Liver (tissue), 9 donors: ENCODE results near the gene APBA1. TPM values are rescaled to one million over a fixed set of nuclear protein-coding genes. Genes with fewer than 3 reads are reported as not detected.

ENCODE experiments used
- DNase-seq: peaks from one replicate; pipeline ENCODE4 v3.0.0-alpha.2; 2017; ENCODE audit warnings: low spot score
- H3K27ac ChIP-seq, 2 donors: one replicate each; pipeline ENCODE4 v1.7.0; 2013; ENCODE audit warnings: inconsistent platforms in 2 of 2, low read length in 2 of 2, control low read depth in 1 of 2, low read depth in 1 of 2, mild to moderate bottlenecking in 1 of 2
- H3K27me3 ChIP-seq, 4 donors: one replicate each; pipeline versions ENCODE4 v1.6.1 to v1.7.0; 2013; ENCODE audit warnings: low read length in 3 of 4, inconsistent platforms in 1 of 4, mild to moderate bottlenecking in 1 of 4, moderate library complexity in 1 of 4; ENCODE audit not compliant: control insufficient read depth in 4 of 4, insufficient read depth in 4 of 4
- H3K36me3 ChIP-seq, 4 donors: one replicate each; pipeline versions ENCODE4 v1.6.1 to v1.7.0; 2013; ENCODE audit warnings: low read length in 3 of 4, mild to moderate bottlenecking in 3 of 4, low read depth in 1 of 4, moderate library complexity in 1 of 4; ENCODE audit not compliant: control insufficient read depth in 4 of 4, insufficient read depth in 3 of 4
- H3K4me1 ChIP-seq, 4 donors: one replicate each; pipeline versions ENCODE4 v1.6.1 to v1.7.0; 2013; ENCODE audit warnings: low read length in 3 of 4, mild to moderate bottlenecking in 3 of 4, moderate library complexity in 1 of 4; ENCODE audit not compliant: control insufficient read depth in 4 of 4, insufficient read depth in 4 of 4
- H3K4me3 ChIP-seq, 3 donors: one replicate each; pipeline versions ENCODE4 v1.6.1 to v1.7.0; 2013; ENCODE audit warnings: low read length in 3 of 3, control low read depth in 1 of 3, low read depth in 1 of 3, mild to moderate bottlenecking in 1 of 3
- H3K9ac ChIP-seq, 2 donors: one replicate each; pipeline ENCODE4 v1.7.0; 2013; ENCODE audit warnings: low read length in 2 of 2, mild to moderate bottlenecking in 2 of 2, moderate library complexity in 2 of 2, control low read depth in 1 of 2, low read depth in 1 of 2
- H3K9me3 ChIP-seq, 4 donors: one replicate each; pipeline versions ENCODE4 v1.6.1 to v1.7.0; 2013; ENCODE audit warnings: low read length in 3 of 4; ENCODE audit not compliant: control insufficient read depth in 4 of 4
- ATF3 ChIP-seq: IDR thresholded peaks from 2 replicates; pipeline ENCODE4 v1.6.1; 2016; ENCODE audit warnings: antibody characterized with exemption
- CTCF ChIP-seq: fragments of 150-350 bp; IDR thresholded peaks from 2 replicates; pipeline ENCODE4 v1.5.1; 2017; ENCODE audit warnings: improper control_type of control experiment, low read depth, low read length; ENCODE audit not compliant: missing input control
- FOXA1 ChIP-seq: IDR thresholded peaks from 2 replicates; pipeline ENCODE4 v1.6.1; 2016; ENCODE audit warnings: antibody characterized with exemption
- FOXA2 ChIP-seq: IDR thresholded peaks from 2 replicates; pipeline ENCODE4 v1.6.1; 2016; ENCODE audit warnings: antibody characterized with exemption
- GABPA ChIP-seq, 2 donors: IDR thresholded peaks in 1 of 2; conservative IDR thresholded peaks in 1 of 2; 2 replicates each; pipeline ENCODE4 v1.6.1; 2016; ENCODE audit warnings: antibody characterized with exemption in 2 of 2, mild to moderate bottlenecking in 1 of 2, moderate library complexity in 1 of 2
- HNF4A ChIP-seq, 2 donors: conservative IDR thresholded peaks; 2 replicates each; pipeline ENCODE4 v1.6.1; 2016; ENCODE audit warnings: antibody characterized with exemption in 2 of 2, mild to moderate bottlenecking in 2 of 2
- MAX ChIP-seq: IDR thresholded peaks from 2 replicates; pipeline ENCODE4 v1.6.1; 2016; ENCODE audit warnings: antibody characterized with exemption
- RAD21 ChIP-seq, 2 donors: IDR thresholded peaks; 2 replicates each; pipeline ENCODE4 v1.6.1; 2016; ENCODE audit warnings: antibody characterized with exemption in 2 of 2, mild to moderate bottlenecking in 2 of 2
- REST ChIP-seq: IDR thresholded peaks from 2 replicates; pipeline ENCODE4 v1.6.1; 2016; ENCODE audit warnings: antibody characterized with exemption, mild to moderate bottlenecking
- RXRA ChIP-seq, 2 donors: IDR thresholded peaks; 2 replicates each; pipeline ENCODE4 v1.6.1; 2017 to 2018; ENCODE audit warnings: antibody characterized with exemption in 2 of 2, mild to moderate bottlenecking in 1 of 2
- SP1 ChIP-seq: IDR thresholded peaks from 2 replicates; pipeline ENCODE4 v1.6.1; 2018; ENCODE audit warnings: antibody characterized with exemption, mild to moderate bottlenecking
- YY1 ChIP-seq: IDR thresholded peaks from 2 replicates; pipeline ENCODE4 v1.6.1; 2016; ENCODE audit warnings: antibody characterized with exemption, mild to moderate bottlenecking
- ZBTB33 ChIP-seq: IDR thresholded peaks from 2 replicates; pipeline ENCODE4 v1.6.1; 2016; ENCODE audit warnings: antibody characterized with exemption
- WGBS: extraction: QIAGEN DNeasy Blood & Tissue Kit; methylation state at CpG from one replicate; pipeline ENCODE4 v1.1.7; 2013; 5-methylcytosine and 5-hydroxymethylcytosine counted together
- polyA plus RNA-seq, 2 donors: library from polyadenylated mRNA; stranded (reverse) in 1 of 2; unstranded in 1 of 2; fragments of 200-250 nt in 1 of 2; fragments of >200 nt in 1 of 2; fragmentation: Nextera tagmentation in 1 of 2; extraction: Ambion mirVana in 1 of 2; gene quantifications; one replicate each; pipeline versions ENCODE4 v1.2.1 to v1.2.3, GENCODE V29; 2013 to 2015
- total RNA-seq, 2 donors: library from RNA; depleted of rRNA; stranded (reverse); fragments of >200 nt; gene quantifications; one replicate each; pipeline ENCODE4 v1.2.3, GENCODE V29; 2014
- donor health status: healthy.
- donor health status: healthy.
- donor health status: healthy.
- donor health status: healthy.
- donor health status: healthy.

APBA1 gene
- total and polyA plus RNA-seq, 4 donors, result 2.8 to 19.0 (median 6.1) TPM

GRCh38 chr9:69590266-69590665 is 81.9 kb downstream of the APBA1 start:
- Histone ChIP-seq H3K27me3 (no peaks in the 10 kb centered on the region), H3K9ac (no peak overlapping the region), H3K4me1 (peaks cover 0 to 3% (median 0%) of the 10 kb centered on the region in 4 donors), H3K9me3 (no peaks in the 10 kb centered on the region), H3K4me3 (no peak overlapping the region), H3K27ac (no peak overlapping the region), H3K36me3 (no peaks in the 10 kb centered on the region)
- no peak for DNase-seq
- WGBS, result 94% methylated on average over 5 of the region's 5 CpGs
- TF ChIP-seq RXRA (IDR thresholded peaks at IDR 0.05) (no peak), REST (no peak), GABPA (IDR thresholded peaks at IDR 0.05 in 1 of 2, conservative IDR thresholded peaks at IDR 0.05 in 1 of 2) (no peak)

GRCh38 chr9:69589156-69589555 is 83.0 kb downstream of the APBA1 start:
- Histone ChIP-seq H3K27me3 (no peaks in the 10 kb centered on the region), H3K27ac (no peak overlapping the region), H3K36me3 (no peaks in the 10 kb centered on the region), H3K4me1 (peaks cover 0 to 3% (median 0%) of the 10 kb centered on the region in 4 donors), H3K9me3 (no peaks in the 10 kb centered on the region), H3K4me3 (no peak overlapping the region), H3K9ac (no peak overlapping the region)
- 94% methylated on average over 3 of the region's 3 CpGs for WGBS
- no peak for DNase-seq
- TF ChIP-seq ZBTB33 (no peak), SP1 (no peak), FOXA1 (no peak), CTCF (no peak), REST (no peak), ATF3 (no peak), FOXA2 (no peak), YY1 (no peak), RXRA (IDR thresholded peaks at IDR 0.05) (no peak), MAX (no peak), HNF4A (conservative IDR thresholded peaks at IDR 0.05) (no peak), RAD21 (IDR thresholded peaks at IDR 0.05) (no peak)
